ENCODE results near the gene RASA3.

Gene RASA3

GRCh38 chr13:114108141-114108761 is 24.2 kb downstream of the RASA3 start:
- no peak for DNase-seq (ENCODE audit: low read depth)
- TF ChIP-seq, protein P1, sequence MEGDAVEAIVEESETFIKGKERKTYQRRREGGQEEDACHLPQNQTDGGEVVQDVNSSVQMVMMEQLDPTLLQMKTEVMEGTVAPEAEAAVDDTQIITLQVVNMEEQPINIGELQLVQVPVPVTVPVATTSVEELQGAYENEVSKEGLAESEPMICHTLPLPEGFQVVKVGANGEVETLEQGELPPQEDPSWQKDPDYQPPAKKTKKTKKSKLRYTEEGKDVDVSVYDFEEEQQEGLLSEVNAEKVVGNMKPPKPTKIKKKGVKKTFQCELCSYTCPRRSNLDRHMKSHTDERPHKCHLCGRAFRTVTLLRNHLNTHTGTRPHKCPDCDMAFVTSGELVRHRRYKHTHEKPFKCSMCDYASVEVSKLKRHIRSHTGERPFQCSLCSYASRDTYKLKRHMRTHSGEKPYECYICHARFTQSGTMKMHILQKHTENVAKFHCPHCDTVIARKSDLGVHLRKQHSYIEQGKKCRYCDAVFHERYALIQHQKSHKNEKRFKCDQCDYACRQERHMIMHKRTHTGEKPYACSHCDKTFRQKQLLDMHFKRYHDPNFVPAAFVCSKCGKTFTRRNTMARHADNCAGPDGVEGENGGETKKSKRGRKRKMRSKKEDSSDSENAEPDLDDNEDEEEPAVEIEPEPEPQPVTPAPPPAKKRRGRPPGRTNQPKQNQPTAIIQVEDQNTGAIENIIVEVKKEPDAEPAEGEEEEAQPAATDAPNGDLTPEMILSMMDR (conservative IDR thresholded peaks at IDR 0.05; ENCODE audit: low read depth, low read length): no peak
- no peak overlapping the region for H3K4me3 ChIP-seq (ENCODE audit: low read depth, low read length)

GRCh38 chr13:114107686-114108081 is 24.7 kb downstream of the RASA3 start:
- H3K4me3 ChIP-seq (ENCODE audit: low read depth, low read length): no peak overlapping the region
- TF ChIP-seq, protein P1 (conservative IDR thresholded peaks at IDR 0.05; ENCODE audit: low read depth, low read length): no peak
- peak; percentile 82 for DNase-seq (ENCODE audit: low read depth)

DNA sequence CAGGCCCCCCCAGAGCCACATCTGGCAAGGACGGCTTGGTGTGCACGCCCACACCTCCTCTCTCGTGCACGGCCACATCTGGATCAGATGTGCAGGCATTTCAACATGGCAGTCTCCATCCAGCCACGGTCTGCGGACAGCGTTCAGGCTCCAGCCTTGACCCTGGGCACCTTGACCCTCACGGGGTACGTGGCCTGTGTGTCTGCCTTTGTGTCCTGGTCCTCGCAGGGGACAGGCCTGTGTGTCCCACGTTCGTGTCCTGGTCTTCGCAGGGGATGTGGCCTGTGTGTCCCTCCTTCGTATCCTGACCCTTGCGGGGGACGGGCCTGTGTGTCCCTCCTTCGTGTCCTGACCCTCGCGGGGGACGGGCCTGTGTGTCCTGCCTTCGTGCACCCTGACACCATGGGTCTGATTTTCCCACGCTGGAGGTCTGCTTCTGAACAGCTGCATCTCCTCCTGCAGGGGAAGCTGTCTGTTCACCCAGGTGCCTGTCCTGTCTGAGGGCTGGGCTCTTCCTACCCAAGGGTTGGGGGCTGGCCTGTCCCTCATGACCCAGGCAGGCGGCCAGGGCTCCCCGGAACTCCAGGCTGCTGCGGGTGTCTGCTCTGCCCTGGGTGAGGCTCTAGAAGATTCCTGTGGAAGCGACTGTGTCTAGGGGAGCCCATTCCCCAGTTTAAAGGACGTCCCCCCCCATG is 25.3 kb downstream of the RASA3 start:
- no peak for DNase-seq (ENCODE audit: low read depth)
- TF ChIP-seq, protein P1 (conservative IDR thresholded peaks at IDR 0.05; ENCODE audit: low read depth, low read length): no peak
- no peak overlapping the region for H3K4me3 ChIP-seq (ENCODE audit: low read depth, low read length)

GRCh38 chr13:114106526-114106925 is 25.9 kb downstream of the RASA3 start:
- no peak for DNase-seq (ENCODE audit: low read depth)

DNA sequence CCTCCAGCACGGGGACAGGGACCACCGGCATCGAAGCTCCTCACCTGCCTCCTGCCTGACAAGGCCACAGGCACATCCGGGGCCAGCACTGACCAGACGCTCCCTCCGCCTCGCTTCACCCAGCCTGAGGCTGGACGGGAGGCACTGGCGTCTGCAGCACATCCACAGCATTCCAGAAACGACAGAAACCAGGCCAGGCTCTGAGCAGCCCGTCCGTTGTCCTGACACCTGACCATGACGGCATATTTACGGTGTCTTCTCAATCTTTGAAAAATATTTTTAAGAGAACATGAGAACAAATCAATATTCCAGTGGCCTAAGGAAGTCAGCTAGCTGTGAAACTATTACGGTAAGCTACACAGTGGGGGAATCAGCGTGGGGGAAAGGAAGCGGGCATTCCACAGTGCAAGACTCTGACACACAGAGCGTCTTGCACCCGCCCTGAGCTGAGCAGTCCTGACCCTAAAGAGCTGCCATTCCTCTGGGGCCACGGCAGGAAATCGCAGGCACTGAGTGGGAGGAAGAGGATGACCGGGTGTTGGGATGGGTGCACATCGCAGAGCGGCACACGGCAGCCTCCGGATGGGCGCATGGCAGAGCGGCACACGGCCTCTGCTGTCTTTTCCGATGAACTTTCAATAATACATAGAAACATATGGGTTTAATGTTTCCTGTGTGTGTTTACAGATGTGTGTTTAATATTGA is 26.8 kb downstream of the RASA3 start:
- peak; percentile 52 for DNase-seq (ENCODE audit: low read depth)
- TF ChIP-seq, protein P1 (conservative IDR thresholded peaks at IDR 0.05; ENCODE audit: low read depth, low read length): no peak
- H3K4me3 ChIP-seq (ENCODE audit: low read depth, low read length): no peak overlapping the region

More at GRCh38 chr13:114106526-114106925, 25.9 kb downstream of the RASA3 start:
- H3K4me3 ChIP-seq (ENCODE audit: low read depth, low read length): no peak overlapping the region
- TF ChIP-seq, protein P1 (conservative IDR thresholded peaks at IDR 0.05; ENCODE audit: low read depth, low read length): no peak

GRCh38 chr13:114104655-114105520 is 27.5 kb downstream of the RASA3 start:
- H3K4me3 ChIP-seq (ENCODE audit: low read depth, low read length): no peak overlapping the region
- no peak for DNase-seq (ENCODE audit: low read depth)
- TF ChIP-seq, protein P1 (conservative IDR thresholded peaks at IDR 0.05; ENCODE audit: low read depth, low read length): no peak

Data from choroid plexus epithelial cell (primary cell).